GM18511 (cell line): Measurements from ENCODE around the gene CANT1.

ENCODE experiments used
- ATAC-seq: cut with Tn5 transposase; IDR thresholded peaks from one replicate; pipeline ENCODE4 v1.9.1; 2021; ENCODE audit warnings: mild to moderate bottlenecking, moderate library complexity; ENCODE audit not compliant: unreplicated experiment

The CANT1 gene

DNA sequence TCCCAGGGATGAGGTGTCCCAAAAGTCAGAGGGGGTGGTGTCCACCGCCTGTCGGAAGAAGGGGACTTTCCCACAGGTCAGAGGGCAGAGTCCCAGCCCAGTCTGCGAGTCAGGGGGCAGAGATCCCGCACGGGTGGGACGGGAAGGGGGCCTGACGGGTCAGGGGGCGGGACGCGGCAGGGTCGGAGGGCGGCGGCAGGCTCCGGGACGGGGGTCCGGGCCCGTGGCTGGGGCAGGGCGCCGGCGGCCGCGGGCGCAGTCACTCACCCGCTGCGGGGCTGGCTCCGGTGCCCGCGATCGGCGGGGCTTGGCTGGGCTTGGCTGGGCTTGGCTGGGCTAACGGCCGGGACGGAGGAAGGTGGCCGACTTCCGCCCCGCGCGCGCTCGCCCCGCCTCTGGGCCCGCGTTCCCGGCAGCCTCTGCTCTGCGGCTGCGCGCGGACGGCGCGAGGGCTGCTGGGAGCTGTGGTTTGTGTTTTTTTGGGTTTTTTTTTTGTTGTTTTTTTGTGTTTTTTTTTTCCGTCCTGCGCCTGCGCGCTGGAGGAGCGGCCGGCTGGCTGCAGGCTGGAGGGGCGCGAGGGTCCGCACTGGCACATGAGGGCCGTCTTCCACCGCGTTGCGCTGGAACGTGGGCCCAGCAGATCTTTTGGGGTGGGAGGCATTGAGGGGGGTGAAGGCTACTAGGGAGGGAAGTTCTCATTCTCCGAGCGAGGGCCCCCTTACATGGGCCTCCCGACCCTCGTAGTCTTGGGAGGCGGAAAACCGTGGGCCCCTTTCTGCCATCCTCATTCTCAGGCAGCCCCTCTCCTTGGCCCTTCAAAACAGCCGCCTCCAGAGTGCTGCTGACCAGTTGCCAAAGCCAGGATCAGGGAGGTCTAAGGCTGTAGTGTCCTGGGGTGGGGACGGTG, at the start of gene CANT1:
Gene CANT1 (minus strand): TSS at position 368 of the 907 bp plus-strand sequence. CDS start 12,142 bp downstream, outside the sequence.
- ATAC-seq, result peak; percentile 90

DNA sequence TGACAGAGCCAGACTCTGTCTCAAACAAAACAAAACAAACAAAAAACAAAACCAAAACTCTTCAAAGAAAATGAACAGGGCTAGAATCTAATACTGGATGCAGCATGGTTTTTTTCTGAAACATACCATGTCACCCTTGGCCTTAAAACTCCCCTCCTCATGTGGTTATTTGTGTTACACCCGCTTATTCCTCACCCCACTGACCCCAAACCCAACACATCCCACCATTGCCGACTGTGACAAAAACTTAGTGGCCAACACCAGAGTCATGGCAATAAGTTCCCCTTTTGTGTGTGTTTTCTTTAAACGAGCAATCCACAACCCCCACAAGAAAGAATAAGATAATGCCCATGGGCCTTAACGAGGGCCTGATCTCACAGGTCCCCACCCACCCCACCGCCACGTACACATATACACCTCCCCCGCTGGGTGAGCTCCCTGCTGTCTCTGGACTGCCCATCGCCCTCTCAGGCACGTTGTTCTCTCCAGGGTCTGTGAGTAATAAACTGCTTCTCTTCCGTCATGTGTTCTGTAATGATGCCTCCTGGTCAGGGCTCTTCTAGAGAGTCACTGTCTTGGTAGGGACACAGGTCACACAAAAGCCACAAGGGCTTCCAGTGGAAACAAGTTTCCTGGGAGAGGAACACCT, 48.3 kb upstream of the CANT1 start:
- no peak for ATAC-seq

DNA sequence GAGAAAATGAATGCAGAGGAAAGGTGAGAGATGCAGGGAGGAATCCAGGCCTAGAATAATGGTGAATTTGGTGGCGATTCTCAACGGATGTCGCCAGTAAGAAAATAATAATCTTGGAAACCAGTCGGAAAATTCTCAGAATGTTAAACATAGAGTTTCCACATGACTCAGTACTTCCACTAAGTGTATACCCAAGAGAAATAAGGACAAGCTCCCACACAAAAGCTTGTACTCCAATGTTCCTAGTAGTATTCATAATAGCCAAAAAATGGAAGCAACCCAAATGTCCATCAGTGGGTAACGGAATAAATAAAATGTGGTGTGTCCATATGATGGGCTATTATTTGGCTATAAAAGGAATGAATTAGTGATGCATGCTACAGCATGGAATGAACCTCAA, 45.6 kb upstream of the CANT1 start:
- ATAC-seq, result no peak

DNA sequence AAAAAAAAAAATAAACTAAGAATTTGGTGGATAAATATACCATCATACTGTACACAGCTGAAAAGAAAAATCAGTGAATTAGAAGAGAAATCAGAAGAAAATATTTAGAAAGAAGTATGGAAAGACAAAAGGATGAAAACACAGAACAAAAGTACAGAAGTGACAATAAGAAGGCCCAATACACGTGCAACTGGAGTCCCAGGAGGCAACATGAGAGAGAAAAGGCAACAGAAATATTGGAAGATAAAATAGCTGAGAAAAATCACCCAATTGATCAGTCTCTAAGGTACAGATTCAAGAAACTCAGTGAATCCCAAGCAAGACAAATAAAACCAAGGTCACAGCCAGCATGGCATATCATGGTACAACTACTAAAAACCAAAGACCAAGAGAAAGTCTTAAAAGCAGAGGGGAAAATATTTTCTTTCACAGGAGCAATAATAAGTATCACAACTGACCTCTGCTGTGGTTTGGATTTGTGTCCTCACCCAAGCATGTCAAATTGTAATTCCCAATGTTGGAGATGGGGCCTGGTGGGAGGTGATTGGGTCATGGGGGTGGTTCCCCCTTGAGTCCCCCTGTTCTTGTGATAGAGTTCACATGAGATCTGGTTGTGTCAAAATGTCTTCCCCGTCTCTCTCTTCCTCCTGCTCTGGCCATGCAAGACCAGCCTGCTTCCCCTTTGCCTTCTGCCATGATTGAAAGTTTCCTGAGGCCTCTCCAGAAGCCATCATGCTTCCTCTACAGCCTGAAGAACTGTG, 44.8 kb upstream of the CANT1 start:
- no peak for ATAC-seq

DNA sequence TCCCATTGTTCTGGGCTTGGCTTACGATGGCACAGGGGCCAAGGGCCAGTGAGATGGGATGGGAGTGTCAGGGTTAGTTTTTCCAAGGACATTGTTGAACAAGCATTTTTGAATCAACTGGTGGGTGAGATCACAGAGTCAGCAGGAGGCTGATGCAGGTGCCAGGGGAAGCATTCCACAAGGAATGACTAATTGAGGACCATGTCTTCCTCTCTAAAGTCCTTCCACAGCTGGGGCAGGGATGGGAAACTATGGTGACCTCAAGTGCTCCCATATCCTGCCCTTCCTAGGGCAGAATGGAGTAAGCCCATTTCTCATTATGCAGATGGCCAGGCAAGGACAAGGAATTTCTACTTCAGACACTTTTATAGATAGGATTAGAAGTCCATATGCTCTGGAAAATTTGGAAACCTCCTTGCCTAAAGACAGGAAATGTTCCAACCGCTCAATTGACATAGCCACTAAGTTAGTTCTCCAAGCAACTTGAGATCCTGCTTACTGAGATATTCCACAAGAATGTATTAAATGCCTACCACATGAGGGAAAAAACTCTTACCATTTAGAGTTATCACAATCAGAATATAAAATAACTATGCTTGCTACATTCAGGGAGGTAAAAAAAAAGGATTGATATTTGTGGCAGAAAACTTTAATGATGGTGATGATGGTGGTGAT, 43.8 kb upstream of the CANT1 start:
- ATAC-seq, result no peak

DNA sequence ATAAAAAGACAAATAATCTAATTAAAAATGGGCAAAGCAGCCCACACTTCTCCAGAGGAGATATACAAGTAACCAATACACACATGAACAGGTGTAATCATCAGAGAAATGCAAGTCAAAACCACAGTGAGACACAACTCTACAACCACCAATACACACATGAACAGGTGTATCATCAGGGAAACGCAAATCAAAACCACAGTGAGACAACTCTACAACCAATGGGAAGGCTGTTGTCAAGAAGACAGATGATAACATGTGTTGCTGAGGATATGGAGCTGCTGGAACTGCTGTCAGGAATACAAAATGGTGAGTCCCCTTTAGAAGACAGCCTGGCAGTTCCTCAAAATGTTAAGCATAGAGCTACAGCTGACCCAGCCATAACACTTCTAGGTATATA, 42.6 kb upstream of the CANT1 start:
- no peak for ATAC-seq

DNA sequence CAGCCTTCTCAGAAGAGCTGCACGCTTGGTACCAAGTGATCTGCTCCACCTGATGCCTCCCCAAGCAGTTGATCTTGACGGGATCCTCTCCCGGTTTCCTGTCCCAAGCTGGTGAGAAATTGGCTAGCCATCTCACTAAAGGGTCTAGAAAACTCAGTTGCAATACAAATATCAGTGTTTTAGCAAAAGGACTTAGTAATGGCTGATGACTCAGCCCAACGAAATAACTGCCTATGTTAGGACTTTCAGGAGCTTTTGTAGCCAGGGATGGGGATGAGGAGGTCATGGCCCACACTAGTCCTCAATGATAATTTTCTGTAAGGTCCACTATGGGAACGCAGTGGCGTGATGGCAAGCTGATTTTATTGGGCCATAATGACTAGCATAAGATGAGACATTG, 41.7 kb upstream of the CANT1 start:
- no peak for ATAC-seq

GRCh38 chr17:79050551-79050950, 41.0 kb upstream of the CANT1 start:
- no peak for ATAC-seq

GRCh38 chr17:79049821-79050220, 40.3 kb upstream of the CANT1 start:
- ATAC-seq, result no peak

DNA sequence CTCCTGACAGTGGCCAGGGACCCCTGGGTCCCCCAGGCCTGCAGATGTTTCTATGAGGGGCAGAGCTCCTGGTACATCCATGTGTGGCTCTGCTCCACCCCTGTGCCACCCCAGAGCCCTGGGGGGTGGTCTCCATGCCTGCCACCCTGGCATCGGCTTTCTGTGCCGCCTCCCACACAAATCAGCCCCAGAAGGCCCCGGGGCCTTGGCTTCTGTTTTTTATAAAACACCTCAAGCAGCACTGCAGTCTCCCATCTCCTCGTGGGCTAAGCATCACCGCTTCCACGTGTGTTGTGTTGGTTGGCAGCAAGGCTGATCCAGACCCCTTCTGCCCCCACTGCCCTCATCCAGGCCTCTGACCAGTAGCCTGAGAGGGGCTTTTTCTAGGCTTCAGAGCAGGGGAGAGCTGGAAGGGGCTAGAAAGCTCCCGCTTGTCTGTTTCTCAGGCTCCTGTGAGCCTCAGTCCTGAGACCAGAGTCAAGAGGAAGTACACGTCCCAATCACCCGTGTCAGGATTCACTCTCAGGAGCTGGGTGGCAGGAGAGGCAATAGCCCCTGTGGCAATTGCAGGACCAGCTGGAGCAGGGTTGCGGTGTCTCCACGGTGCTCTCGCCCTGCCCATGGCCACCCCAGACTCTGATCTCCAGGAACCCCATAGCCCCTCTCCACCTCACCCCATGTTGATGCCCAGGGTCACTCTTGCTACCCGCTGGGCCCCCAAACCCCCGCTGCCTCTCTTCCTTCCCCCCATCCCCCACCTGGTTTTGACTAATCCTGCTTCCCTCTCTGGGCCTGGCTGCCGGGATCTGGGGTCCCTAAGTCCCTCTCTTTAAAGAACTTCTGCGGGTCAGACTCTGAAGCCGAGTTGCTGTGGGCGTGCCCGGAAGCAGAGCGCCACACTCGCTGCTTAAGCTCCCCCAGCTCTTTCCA, 39.5 kb upstream of the CANT1 start:
- ATAC-seq, result no peak

DNA sequence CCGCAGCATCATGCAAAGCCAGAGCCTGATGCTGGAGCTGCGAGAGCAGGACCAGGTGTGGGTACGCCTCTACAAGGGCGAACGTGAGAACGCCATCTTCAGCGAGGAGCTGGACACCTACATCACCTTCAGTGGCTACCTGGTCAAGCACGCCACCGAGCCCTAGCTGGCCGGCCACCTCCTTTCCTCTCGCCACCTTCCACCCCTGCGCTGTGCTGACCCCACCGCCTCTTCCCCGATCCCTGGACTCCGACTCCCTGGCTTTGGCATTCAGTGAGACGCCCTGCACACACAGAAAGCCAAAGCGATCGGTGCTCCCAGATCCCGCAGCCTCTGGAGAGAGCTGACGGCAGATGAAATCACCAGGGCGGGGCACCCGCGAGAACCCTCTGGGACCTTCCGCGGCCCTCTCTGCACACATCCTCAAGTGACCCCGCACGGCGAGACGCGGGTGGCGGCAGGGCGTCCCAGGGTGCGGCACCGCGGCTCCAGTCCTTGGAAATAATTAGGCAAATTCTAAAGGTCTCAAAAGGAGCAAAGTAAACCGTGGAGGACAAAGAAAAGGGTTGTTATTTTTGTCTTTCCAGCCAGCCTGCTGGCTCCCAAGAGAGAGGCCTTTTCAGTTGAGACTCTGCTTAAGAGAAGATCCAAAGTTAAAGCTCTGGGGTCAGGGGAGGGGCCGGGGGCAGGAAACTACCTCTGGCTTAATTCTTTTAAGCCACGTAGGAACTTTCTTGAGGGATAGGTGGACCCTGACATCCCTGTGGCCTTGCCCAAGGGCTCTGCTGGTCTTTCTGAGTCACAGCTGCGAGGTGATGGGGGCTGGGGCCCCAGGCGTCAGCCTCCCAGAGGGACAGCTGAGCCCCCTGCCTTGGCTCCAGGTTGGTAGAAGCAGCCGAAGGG, 38.6 kb upstream of the CANT1 start:
- no peak for ATAC-seq

GRCh38 chr17:79047291-79047920, 37.8 kb upstream of the CANT1 start:
- no peak for ATAC-seq

DNA sequence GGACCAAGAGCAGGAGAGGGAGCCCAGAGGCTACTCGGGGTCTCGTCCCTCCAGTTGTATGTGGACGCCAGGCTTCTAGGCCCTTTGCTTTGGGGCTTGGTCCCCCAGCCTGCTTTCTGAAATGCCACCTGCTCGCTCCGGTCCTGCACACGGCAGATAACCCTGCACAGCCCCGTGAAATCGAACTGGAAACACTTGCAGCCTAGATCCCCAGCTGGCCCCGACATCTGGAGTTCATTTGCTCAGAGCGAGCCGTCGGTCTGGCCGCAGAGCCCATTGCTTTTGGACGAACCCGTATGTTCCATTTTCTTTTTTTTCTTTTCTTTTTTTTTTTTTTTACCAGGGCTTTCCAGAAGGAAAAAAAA, 37.3 kb upstream of the CANT1 start:
- no peak for ATAC-seq

DNA sequence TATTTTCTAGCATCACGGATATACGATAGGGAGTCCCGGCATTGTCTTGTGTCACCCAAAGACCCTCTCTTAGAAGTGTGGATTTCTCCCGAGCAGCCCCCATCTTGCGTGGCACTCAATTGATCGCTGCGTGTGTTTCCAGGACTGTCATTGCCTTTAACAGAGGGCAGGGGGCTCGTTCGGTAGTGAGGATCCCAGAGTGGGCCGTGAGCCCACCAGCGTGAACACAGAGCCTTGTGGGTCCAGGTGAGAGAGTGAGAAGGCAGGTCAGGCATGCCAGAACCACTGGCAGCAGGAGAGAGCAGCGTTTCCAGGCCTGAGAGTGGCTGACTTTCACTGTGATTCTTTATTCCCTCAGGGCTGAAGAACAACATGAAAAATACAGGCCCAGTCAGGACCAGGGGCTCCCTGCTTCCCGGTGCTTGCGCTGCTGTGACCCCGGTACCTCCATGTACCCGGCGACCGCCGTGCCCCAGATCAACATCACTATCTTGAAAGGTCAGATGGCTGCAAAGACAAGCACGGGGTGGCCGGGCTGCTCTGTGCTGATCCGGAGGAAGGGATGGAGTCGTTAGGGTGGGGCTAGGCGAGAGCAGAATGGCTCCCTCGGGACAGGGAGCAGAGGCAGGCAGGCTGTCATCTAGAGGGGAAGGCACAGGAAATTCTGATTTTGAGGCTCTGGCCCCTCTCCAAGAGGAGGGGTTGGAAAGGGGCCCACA, 36.8 kb upstream of the CANT1 start:
- no peak for ATAC-seq

- ATAC-seq, result no peak
These were observed 36.3 kb upstream of the CANT1 start for GRCh38 chr17:79045842-79046196.

DNA sequence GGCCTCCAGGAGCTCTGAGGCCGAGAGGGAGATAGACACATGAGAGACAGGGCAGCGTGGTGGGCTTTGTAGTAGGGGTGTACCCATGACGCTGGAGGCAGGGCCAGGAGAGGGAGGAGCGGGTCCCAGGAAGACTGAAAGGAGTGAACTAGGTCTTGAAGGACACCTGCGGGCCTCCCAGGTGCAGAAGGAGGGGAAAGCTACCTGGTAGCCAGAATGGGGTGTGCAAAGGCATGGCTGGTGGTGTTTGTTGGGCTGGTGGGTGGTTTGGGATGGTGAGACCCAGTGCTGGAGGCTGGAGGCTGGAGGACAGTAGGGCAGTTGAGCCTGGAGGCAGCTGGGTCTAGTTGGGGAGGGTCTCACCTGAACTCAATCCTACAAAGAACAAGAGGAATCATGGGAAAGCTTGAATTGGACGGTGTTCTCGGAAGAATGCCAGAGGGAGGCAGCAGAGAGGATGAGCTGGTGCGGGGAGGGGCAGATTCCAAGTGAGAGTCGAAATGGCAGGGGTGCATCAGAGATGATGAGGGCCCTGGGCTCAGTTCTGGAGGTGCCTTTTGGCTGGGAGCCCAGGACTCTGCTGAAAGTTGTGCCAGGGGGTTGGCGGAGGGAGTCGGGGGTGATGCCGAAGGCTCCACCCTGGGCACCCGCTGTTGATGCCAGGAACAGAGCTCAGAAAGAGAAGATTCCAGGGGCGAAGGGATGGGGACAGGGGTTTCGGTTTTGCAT, 35.6 kb upstream of the CANT1 start:
- no peak for ATAC-seq

GRCh38 chr17:79044462-79044861, 34.9 kb upstream of the CANT1 start:
- ATAC-seq, result no peak
